Heart left ventricle (tissue), 16 donors: ENCODE measurements around the gene THPO. TPM values are rescaled to one million over a fixed set of nuclear protein-coding genes. Genes with fewer than 3 reads are reported as not detected.

Source experiments
- ATAC-seq, 4 donors: fragments of 200-7000 bp; cut with Tn5 transposase; one replicate each; pipeline ENCODE4 v1.9.1; 2020 to 2022; ENCODE audit warnings: moderate library complexity in 4 of 4, mild to moderate bottlenecking in 3 of 4, moderate number of reproducible peaks in 1 of 4
- DNase-seq, 5 donors: peaks; one replicate each; pipeline ENCODE4 v3.0.0-alpha.2; 2020
- H3K27ac ChIP-seq, 12 donors: fragments of 200-600 bp; sonication (generic) in 4 of 12; one replicate each; pipeline versions ENCODE4 v1.5.0 to v1.8.0; 2016 to 2022; ENCODE audit warnings: mild to moderate bottlenecking in 2 of 12
- H3K27me3 ChIP-seq, 9 donors: fragments of 200-600 bp; sonication (generic) in 2 of 9; one replicate each; pipeline versions ENCODE4 v1.5.1 to v1.8.0; 2016 to 2022; ENCODE audit warnings: mild to moderate bottlenecking in 3 of 9
- H3K36me3 ChIP-seq, 9 donors: fragments of 200-600 bp; sonication (generic) in 2 of 9; one replicate each; pipeline versions ENCODE4 v1.5.0 to v1.8.0; 2018 to 2022; ENCODE audit warnings: mild to moderate bottlenecking in 2 of 9
- H3K4me1 ChIP-seq, 12 donors: fragments of 200-600 bp; sonication (generic) in 4 of 12; one replicate each; pipeline versions ENCODE4 v1.5.0 to v1.8.0; 2016 to 2022; ENCODE audit warnings: mild to moderate bottlenecking in 3 of 12
- H3K4me3 ChIP-seq, 12 donors: fragments of 200-600 bp; sonication (generic) in 4 of 12; one replicate each; pipeline versions ENCODE4 v1.5.0 to v1.8.0; 2017 to 2022; ENCODE audit warnings: mild to moderate bottlenecking in 9 of 12, moderate library complexity in 4 of 12
- H3K9me3 ChIP-seq, 12 donors: fragments of 200-600 bp; sonication (generic) in 4 of 12; one replicate each; pipeline versions ENCODE4 v1.5.0 to v1.8.0; 2016 to 2022; ENCODE audit warnings: mild to moderate bottlenecking in 1 of 12
- CTCF ChIP-seq, 12 donors: fragments of 200-600 bp; sonication (generic) in 4 of 12; IDR thresholded peaks; one replicate each; pipeline versions ENCODE4 v1.5.0 to v1.8.0; 2018 to 2022; ENCODE audit warnings: antibody characterized with exemption in 12 of 12, mild to moderate bottlenecking in 5 of 12
- POLR2A ChIP-seq, 2 donors: fragments of 450-650 bp; IDR thresholded peaks; one replicate each; pipeline ENCODE4 v1.6.1; 2017; ENCODE audit warnings: antibody characterized with exemption in 2 of 2, mild to moderate bottlenecking in 2 of 2, moderate library complexity in 2 of 2
- WGBS, 4 donors: extraction: QIAGEN DNeasy Blood & Tissue Kit in 2 of 4; methylation state at CpG; one replicate each; pipeline versions ENCODE4 v1.1.5 to v1.1.7; 2013 to 2018; 5-methylcytosine and 5-hydroxymethylcytosine counted together
- intact Hi-C, 10 donors: fragments of 100-400 bp; cut with DNase I; formaldehyde crosslinking; loops; one replicate each; pipeline versions ENCODE4 v1.11.1 to v1.14.2; 2022
- polyA plus RNA-seq, 2 donors: library from polyadenylated mRNA; stranded (reverse); fragments of 200-250 nt; gene quantifications; one replicate each; pipeline ENCODE4 v1.2.3, GENCODE V29; 2013
- total RNA-seq, 9 donors: library from RNA; depleted of rRNA in 2 of 9; stranded (reverse); fragments of >200 nt in 2 of 9; fragmentation: NEBNext Ultra II Directional in 3 of 9; extraction: Animal tissue kit (Norgen Biotek cat#: 25700) in 3 of 9; gene quantifications; one replicate each; pipeline versions ENCODE4 v1.1.0 to v1.2.4, GENCODE V29; 2016 to 2023
- donor health status: ischemic (EF 13 %, LVEDD 7.1; RV severe dilation, severe dysfunction).
- donor health status: healthy with polysubstance abuse.
- donor health status: DM: no; HTN: yes; CAD: no.
- donor health status: DM: no; HTN: no; CAD: no.
- donor health status: ischemic (EF 25% LVEDD 6.9; RV normal size, moderate dysfunction).
- donor health status: ischemic (EF 25% LVEDD 5.7; RV mildly dilated, moderate dysfunction).
- donor health status: healthy.
- donor health status: DM: yes; HTN: yes; CAD: no.
- donor health status: ischemic (EF 35%, LVEDD 5.7; RV mildly dilated, moderate dysfunction).
- donor health status: nonischemic (EF 11% LVEDD 7.7; RV severe dilation, severe dysfunction).
- donor health status: DM: yes; HTN: yes; CAD: no.
- donor health status: PGD.
- donor health status: ischemic (EF 29% LVEDD 5.4; RV normal size, mild dysfunction).
- donor health status: nonischemic (EF 23%, LVEDD 6.1; RV moderate dilation, normal function).

The THPO gene
- total and polyA plus RNA-seq, 11 donors, result 0.12 to 0.68 (median 0.28) TPM; not detected in 5

- H3K27ac ChIP-seq, result peak overlapping the region in 7 of 12 donors; percentile 9 to 72 (median 24)
- H3K4me1 ChIP-seq, result peaks cover 0 to 45% (median 25%) of the 10 kb centered on the region in 12 donors
- H3K27me3 ChIP-seq, result no peaks in the 10 kb centered on the region
- no peaks in the 10 kb centered on the region for H3K9me3 ChIP-seq
- H3K4me3 ChIP-seq, result no peak overlapping the region
- intact Hi-C loops, result loop anchor here in 2 of 10 donors (10.0 kb wide), 2 partner anchors 54 to 406 kb away; partner anchors contain the start of gene EIF4G1 (in 1 of the 2)
- WGBS, 4 donors, result 46 to 52% (median 50%) methylated on average over 3 of the region's 3 CpGs
- ATAC-seq (peak; percentile 34 to 61 (median 48)), DNase-seq (peak in 1 of 5 donors; percentile 51)
- peaks cover 0 to 56% (median 45%) of the 10 kb centered on the region in 9 donors for H3K36me3 ChIP-seq
- TF ChIP-seq POLR2A (IDR thresholded peaks at IDR 0.05), result no peak
- TF ChIP-seq CTCF (IDR thresholded peaks at IDR 0.05), result no peak
Observed at GRCh38 chr3:184368586-184369183, 9.3 kb downstream of the THPO start.

- ATAC-seq (no peak), DNase-seq (no peak)
- Histone ChIP-seq H3K4me3 (no peak overlapping the region), H3K4me1 (peaks cover 0 to 48% (median 28%) of the 10 kb centered on the region in 12 donors), H3K27ac (peak overlapping the region in 1 of 12 donors; percentile 72), H3K27me3 (no peaks in the 10 kb centered on the region), H3K36me3 (peaks cover 0 to 56% (median 45%) of the 10 kb centered on the region in 9 donors), H3K9me3 (no peaks in the 10 kb centered on the region)
- WGBS, 4 donors, result 83 to 93% (median 84%) methylated on average over 8 to 9 of the region's 9 CpGs
- intact Hi-C loops, result loop anchor here in 2 of 10 donors (10.0 kb wide), 2 partner anchors 53 to 407 kb away; partner anchors contain the start of gene EIF4G1 (in 1 of the 2)
- no peak for TF ChIP-seq CTCF (IDR thresholded peaks at IDR 0.05)
- no peak for TF ChIP-seq POLR2A (IDR thresholded peaks at IDR 0.05)
Observed at GRCh38 chr3:184368116-184368515, 9.9 kb downstream of the THPO start.

- Histone ChIP-seq H3K4me3 (no peak overlapping the region), H3K36me3 (peaks cover 0 to 56% (median 45%) of the 10 kb centered on the region in 9 donors), H3K27me3 (no peaks in the 10 kb centered on the region), H3K4me1 (peaks cover 0 to 43% (median 24%) of the 10 kb centered on the region in 12 donors), H3K27ac (no peak overlapping the region), H3K9me3 (no peaks in the 10 kb centered on the region)
- intact Hi-C loops, result loop anchor here in 2 of 10 donors (10.0 kb wide), 2 partner anchors 52 to 408 kb away; partner anchors contain the start of gene EIF4G1 (in 1 of the 2)
- WGBS, 4 donors, result 88 to 94% (median 91%) methylated on average over 5 of the region's 5 CpGs
- ATAC-seq (no peak), DNase-seq (no peak)
- TF ChIP-seq POLR2A (IDR thresholded peaks at IDR 0.05) (no peak), CTCF (IDR thresholded peaks at IDR 0.05) (no peak)
Observed at GRCh38 chr3:184366619-184367289, 11.3 kb downstream of the THPO start.
